ENCODE data around the gene RNU6-1. TPM values are rescaled to one million over a fixed set of nuclear protein-coding genes. Genes with fewer than 3 reads are reported as not detected.
A peak's percentile ranks its signal among the peaks of the same experiment; 100 is the strongest.

The RNU6-1 gene
- total and polyA plus RNA-seq, 8 donors = not detected

- H3K4me3 ChIP-seq = no peak overlapping the region
- no peak for DNase-seq
- H3K27me3 ChIP-seq = no peaks in the 10 kb centered on the region
- H3K4me1 ChIP-seq = no peaks in the 10 kb centered on the region
- WGBS, 2 donors = 91 to 95% methylated on average over 5 of the region's 5 CpGs
- H3K36me3 ChIP-seq = no peaks in the 10 kb centered on the region
- no peak overlapping the region for H3K27ac ChIP-seq
- no peak for TF ChIP-seq CTCF (IDR thresholded peaks at IDR 0.05)
- no peak for ATAC-seq
- no peaks in the 10 kb centered on the region for H3K9me3 ChIP-seq
- intact Hi-C loops (cut with DNase I) = no loop called here
- FAIRE-seq = no peak
Observed at GRCh38 chr15:67809441-67809840, 30.4 kb downstream of the RNU6-1 start.

- TF ChIP-seq CTCF (IDR thresholded peaks at IDR 0.05) = no peak
- FAIRE-seq (no peak), DNase-seq (no peak), ATAC-seq (no peak)
- Histone ChIP-seq H3K27ac (no peak overlapping the region), H3K27me3 (no peaks in the 10 kb centered on the region), H3K4me1 (no peaks in the 10 kb centered on the region), H3K4me3 (no peak overlapping the region), H3K9me3 (no peaks in the 10 kb centered on the region), H3K36me3 (no peaks in the 10 kb centered on the region)
- intact Hi-C loops (cut with DNase I) = no loop called here
- WGBS, 2 donors = 80 to 93% methylated on average over 7 of the region's 7 CpGs
Observed at GRCh38 chr15:67808821-67809220, 31.0 kb downstream of the RNU6-1 start.

GRCh38 chr15:67807836-67808235 lies 32.0 kb downstream of the RNU6-1 start:
- FAIRE-seq (no peak), DNase-seq (no peak), ATAC-seq (no peak)
- Histone ChIP-seq H3K36me3 (no peaks in the 10 kb centered on the region), H3K9me3 (no peaks in the 10 kb centered on the region), H3K4me3 (no peak overlapping the region), H3K27me3 (no peaks in the 10 kb centered on the region), H3K4me1 (no peaks in the 10 kb centered on the region), H3K27ac (no peak overlapping the region)
- WGBS, 2 donors = 94 to 96% methylated on average over 7 of the region's 7 CpGs
- no peak for TF ChIP-seq CTCF (IDR thresholded peaks at IDR 0.05)
- intact Hi-C loops (cut with DNase I) = no loop called here

- no peak for DNase-seq
- Histone ChIP-seq H3K4me1 (no peaks in the 10 kb centered on the region), H3K36me3 (no peaks in the 10 kb centered on the region), H3K9me3 (no peaks in the 10 kb centered on the region), H3K4me3 (no peak overlapping the region), H3K27ac (no peak overlapping the region), H3K27me3 (no peaks in the 10 kb centered on the region)
- intact Hi-C loops (cut with DNase I) = no loop called here
- no peak for ATAC-seq
- no peak for TF ChIP-seq CTCF (IDR thresholded peaks at IDR 0.05)
- FAIRE-seq = no peak
- 89 to 94% methylated on average over 5 of the region's 5 CpGs for WGBS, 2 donors
Observed at GRCh38 chr15:67807141-67807540, 32.7 kb downstream of the RNU6-1 start.

- no peak overlapping the region for H3K27ac ChIP-seq
- ATAC-seq = no peak
- no peak for TF ChIP-seq CTCF (IDR thresholded peaks at IDR 0.05)
- H3K27me3 ChIP-seq = no peaks in the 10 kb centered on the region
- H3K4me1 ChIP-seq = no peaks in the 10 kb centered on the region
- no peaks in the 10 kb centered on the region for H3K9me3 ChIP-seq
- no peak overlapping the region for H3K4me3 ChIP-seq
- FAIRE-seq = no peak
- 96 to 97% methylated on average over 18 of the region's 18 CpGs for WGBS, 2 donors
- peak in 1 of 6 donors; percentile 39 for DNase-seq
- no peaks in the 10 kb centered on the region for H3K36me3 ChIP-seq
- intact Hi-C loops (cut with DNase I) = no loop called here
Observed at GRCh38 chr15:67806536-67806935, 33.3 kb downstream of the RNU6-1 start.
